ENCODE measurements around the gene SIPA1. TPM values are rescaled to one million over a fixed set of nuclear protein-coding genes. Genes with fewer than 3 reads are reported as not detected.

The SIPA1 gene
- total RNA-seq, 2 experiments from 2014 or later, result 172 to 180 TPM

DNA sequence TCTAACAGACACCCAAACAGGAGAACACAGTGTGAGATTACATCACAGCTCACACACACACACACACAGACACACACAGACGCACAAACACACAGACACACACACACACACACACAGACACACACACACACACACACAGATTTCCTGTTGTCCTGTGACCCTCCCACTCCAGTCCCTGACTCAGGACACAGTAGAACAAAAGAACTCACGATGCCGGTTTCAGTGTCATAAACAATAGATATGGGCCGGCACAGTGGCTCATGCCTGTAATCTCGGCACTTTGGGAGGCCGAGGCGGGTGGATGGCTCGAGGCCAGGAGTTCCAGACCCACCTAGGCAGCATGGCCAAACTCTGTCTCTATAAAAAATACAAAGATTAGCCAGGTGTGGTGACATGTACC lies 60.3 kb downstream of the SIPA1 start:
- ChIA-PET POLR2A (no interaction called here), CTCF (no interaction called here)
- H3K9me3 Mint-ChIP-seq, result no peaks in the 10 kb centered on the region
- TF ChIP-seq, protein P1, sequence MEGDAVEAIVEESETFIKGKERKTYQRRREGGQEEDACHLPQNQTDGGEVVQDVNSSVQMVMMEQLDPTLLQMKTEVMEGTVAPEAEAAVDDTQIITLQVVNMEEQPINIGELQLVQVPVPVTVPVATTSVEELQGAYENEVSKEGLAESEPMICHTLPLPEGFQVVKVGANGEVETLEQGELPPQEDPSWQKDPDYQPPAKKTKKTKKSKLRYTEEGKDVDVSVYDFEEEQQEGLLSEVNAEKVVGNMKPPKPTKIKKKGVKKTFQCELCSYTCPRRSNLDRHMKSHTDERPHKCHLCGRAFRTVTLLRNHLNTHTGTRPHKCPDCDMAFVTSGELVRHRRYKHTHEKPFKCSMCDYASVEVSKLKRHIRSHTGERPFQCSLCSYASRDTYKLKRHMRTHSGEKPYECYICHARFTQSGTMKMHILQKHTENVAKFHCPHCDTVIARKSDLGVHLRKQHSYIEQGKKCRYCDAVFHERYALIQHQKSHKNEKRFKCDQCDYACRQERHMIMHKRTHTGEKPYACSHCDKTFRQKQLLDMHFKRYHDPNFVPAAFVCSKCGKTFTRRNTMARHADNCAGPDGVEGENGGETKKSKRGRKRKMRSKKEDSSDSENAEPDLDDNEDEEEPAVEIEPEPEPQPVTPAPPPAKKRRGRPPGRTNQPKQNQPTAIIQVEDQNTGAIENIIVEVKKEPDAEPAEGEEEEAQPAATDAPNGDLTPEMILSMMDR (IDR thresholded peaks at IDR 0.05), result no peak
- peaks cover 1% of the 10 kb centered on the region for H3K27me3 Mint-ChIP-seq
- no peak overlapping the region for H3K27ac Mint-ChIP-seq
- H3K36me3 Mint-ChIP-seq (ENCODE audit: low read depth), result no peaks in the 10 kb centered on the region
- intact Hi-C loops (cut with micrococcal nuclease), result no loop called here
- no peak overlapping the region for H3K4me3 Mint-ChIP-seq
- ATAC-seq (no peak), DNase-seq (no peak)
- no peaks in the 10 kb centered on the region for H3K4me1 Mint-ChIP-seq (ENCODE audit: low read depth)

DNA sequence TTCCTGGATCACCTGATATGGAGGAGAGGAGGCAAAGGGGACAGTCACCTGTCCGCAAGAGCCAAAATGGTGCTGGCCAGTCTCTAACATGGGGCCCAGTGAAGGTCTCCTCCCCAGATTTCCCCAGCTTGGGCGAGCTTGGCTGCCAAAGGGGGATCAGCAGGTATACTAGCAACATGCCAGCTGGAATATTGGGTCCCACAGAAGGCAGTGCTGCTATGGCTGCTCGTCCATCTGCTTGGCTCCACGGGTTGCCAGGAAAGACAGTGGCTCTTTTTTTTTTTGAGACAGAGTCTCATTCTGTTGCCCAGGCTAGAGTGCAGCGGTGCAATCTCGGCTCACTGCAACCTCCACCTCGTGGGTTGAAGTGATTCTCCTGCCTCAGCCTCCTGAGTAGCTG lies 61.4 kb downstream of the SIPA1 start:
- TF ChIP-seq, protein P1 (IDR thresholded peaks at IDR 0.05), result no peak
- ChIA-PET POLR2A (no interaction called here), CTCF (no interaction called here)
- Mint-ChIP-seq H3K36me3 (ENCODE audit: low read depth) (no peaks in the 10 kb centered on the region), H3K27me3 (peaks cover 1% of the 10 kb centered on the region), H3K4me1 (ENCODE audit: low read depth) (no peaks in the 10 kb centered on the region), H3K27ac (no peak overlapping the region), H3K4me3 (no peak overlapping the region), H3K9me3 (no peaks in the 10 kb centered on the region)
- no peak for DNase-seq
- intact Hi-C loops (cut with micrococcal nuclease), result no loop called here
- no peak for ATAC-seq

DNA sequence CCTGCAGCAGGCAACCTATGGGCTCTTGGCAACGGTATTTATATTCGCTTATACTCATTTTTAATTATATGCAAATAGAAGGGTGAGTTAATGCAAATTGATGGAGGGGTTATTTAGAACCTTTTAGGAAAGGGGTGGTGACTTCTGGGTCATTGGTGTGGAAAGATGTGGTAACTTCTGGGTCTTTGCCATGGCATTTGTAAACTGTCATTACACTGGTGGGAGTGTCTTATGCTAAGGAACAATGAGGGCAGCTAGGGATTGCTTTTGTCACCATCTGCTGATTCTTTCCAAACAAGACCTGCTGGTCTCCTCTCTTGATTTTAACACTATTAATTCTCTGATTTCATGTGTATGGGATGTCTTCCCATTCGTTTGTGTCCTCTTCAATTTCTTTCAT lies 62.5 kb downstream of the SIPA1 start:
- Mint-ChIP-seq H3K9me3 (no peaks in the 10 kb centered on the region), H3K27ac (no peak overlapping the region), H3K4me3 (no peak overlapping the region), H3K36me3 (ENCODE audit: low read depth) (no peaks in the 10 kb centered on the region), H3K4me1 (ENCODE audit: low read depth) (no peaks in the 10 kb centered on the region), H3K27me3 (peaks cover 1% of the 10 kb centered on the region)
- intact Hi-C loops (cut with micrococcal nuclease), result no loop called here
- ATAC-seq (no peak), DNase-seq (no peak)
- TF ChIP-seq, protein P1 (IDR thresholded peaks at IDR 0.05), result no peak
- CTCF ChIA-PET, result interaction anchor here (0.9 kb wide), 1 partner anchor 90 kb away, joined by 3 read pairs; no protein-coding TSS in a partner anchor
- POLR2A ChIA-PET, result no interaction called here

Small RNAs within 50 kb of the gene (microRNA-seq; reads per million reads assigned to microRNA genes)
- gene MIR4489 (ENCODE audit: borderline microRNAs expressed, borderline replicate concordance) (not detected), gene MIR4690 (ENCODE audit: borderline microRNAs expressed, borderline replicate concordance) (not detected)

Other genes starting within 250 kb of the SIPA1 start
- gene NEAT1, start 215.3 kb upstream of the SIPA1 start, total RNA-seq, result 100 to 1,000 TPM; 313 to 358 TPM
- 1,000 to 10,000 TPM; 3,856 to 3,869 TPM for gene MALAT1, start 139.1 kb upstream of the SIPA1 start, total RNA-seq
- 10 to 100 TPM; 71.5 to 76.8 TPM for gene SCYL1, start 113.0 kb upstream of the SIPA1 start, total RNA-seq
- 10 to 100 TPM; 55.4 to 56.0 TPM for gene LTBP3, start 79.7 kb upstream of the SIPA1 start, total RNA-seq
- 10 to 100 TPM; 54.3 to 54.7 TPM for gene ZNRD2, start 67.6 kb upstream of the SIPA1 start, total RNA-seq
- 10 to 100 TPM; 12.7 to 16.0 TPM for gene FAM89B, start 65.6 kb upstream of the SIPA1 start, total RNA-seq
- gene EHBP1L1, start 62.0 kb upstream of the SIPA1 start, total RNA-seq, result 10 to 100 TPM; 94.0 to 99.4 TPM
- under 1 TPM in 1 of 2 experiments, not detected in 1; 0.77 TPM for gene KCNK7, start 42.3 kb upstream of the SIPA1 start, total RNA-seq
- 10 to 100 TPM; 40.3 to 45.6 TPM for gene MAP3K11, start 23.9 kb upstream of the SIPA1 start, total RNA-seq
- gene PCNX3, start 22.3 kb upstream of the SIPA1 start, total RNA-seq, result 10 to 100 TPM; 34.3 to 34.4 TPM
- 10 to 100 TPM; 65.6 to 72.5 TPM for gene RELA, start 24.8 kb downstream of the SIPA1 start, total RNA-seq
- gene KAT5, start 74.2 kb downstream of the SIPA1 start, total RNA-seq, result 10 to 100 TPM; 67.7 to 71.8 TPM
- gene RNASEH2C, start 82.7 kb downstream of the SIPA1 start, total RNA-seq, result 100 to 1,000 TPM; 101 to 109 TPM
- 10 to 100 TPM; 30.9 to 31.1 TPM for gene AP5B1, start 142.9 kb downstream of the SIPA1 start, total RNA-seq
- 1 to 10 TPM in 1 of 2 experiments, under 1 TPM in 1; 0.90 to 1.2 TPM for gene OVOL1, start 149.0 kb downstream of the SIPA1 start, total RNA-seq
- 1 to 10 TPM; 1.6 to 2.1 TPM for gene SNX32, start 195.9 kb downstream of the SIPA1 start, total RNA-seq
- gene CFL1, start 220.1 kb downstream of the SIPA1 start, total RNA-seq, result 1,000 to 10,000 TPM; 1,059 to 1,062 TPM
- 10 to 100 TPM; 54.7 to 60.2 TPM for gene MUS81, start 222.3 kb downstream of the SIPA1 start, total RNA-seq
- gene EFEMP2, start 234.7 kb downstream of the SIPA1 start, total RNA-seq, result 10 to 100 TPM; 17.1 to 18.0 TPM
- gene CTSW, start 241.7 kb downstream of the SIPA1 start, total RNA-seq, result 100 to 1,000 TPM; 124 to 126 TPM

All from activated CD8-positive, alpha-beta T cell treated with anti-CD3 and anti-CD28 coated beads for 36 hours (primary cell).